WTC11 (cell line): Measurements from ENCODE around the gene PHLPP1. TPM values are rescaled to one million over a fixed set of nuclear protein-coding genes. Genes with fewer than 3 reads are reported as not detected.

Experiments used
- CBFB ChIP-seq: sonication (generic); formaldehyde crosslinking; IDR thresholded peaks from 2 replicates; pipeline ENCODE4 v1.8.1; 2022; ENCODE audit warnings: mild to moderate bottlenecking, low read depth, missing genetic modification reagents
- EMX1 ChIP-seq: fragments of 250-450 bp; sonication (Bioruptor Pico); IDR thresholded peaks from 2 replicates; pipeline ENCODE4 v1.8.0; 2021; ENCODE audit warnings: mild to moderate bottlenecking
- ETV6 ChIP-seq: sonication (generic); formaldehyde crosslinking; IDR thresholded peaks from 2 replicates; pipeline ENCODE4 v1.8.1; 2022; ENCODE audit warnings: mild to moderate bottlenecking, missing genetic modification reagents
- GRHL2 ChIP-seq: fragments of 250-450 bp; sonication (Bioruptor Pico); IDR thresholded peaks from 2 replicates; pipeline ENCODE4 v1.8.0; 2022; ENCODE audit warnings: mild to moderate bottlenecking, moderate library complexity; ENCODE audit not compliant: insufficient replicate concordance, severe bottlenecking
- KAT7 ChIP-seq: sonication (generic); formaldehyde crosslinking; IDR thresholded peaks from 2 replicates; pipeline ENCODE4 v1.8.1; 2023; ENCODE audit warnings: missing genetic modification reagents, mild to moderate bottlenecking, borderline replicate concordance
- MYBL2 ChIP-seq: sonication (generic); formaldehyde crosslinking; IDR thresholded peaks from 2 replicates; pipeline ENCODE4 v1.8.1; 2023; ENCODE audit warnings: mild to moderate bottlenecking, moderate library complexity, missing genetic modification reagents
- NFE2L1 ChIP-seq: sonication (generic); formaldehyde crosslinking; IDR thresholded peaks from 2 replicates; pipeline ENCODE4 v1.8.1; 2023; ENCODE audit warnings: missing genetic modification reagents
- NFYB ChIP-seq: sonication (generic); formaldehyde crosslinking; conservative IDR thresholded peaks from 2 replicates; pipeline ENCODE4 v1.8.0; 2022; ENCODE audit warnings: low read depth, missing genetic modification reagents
- SMAD4 ChIP-seq: sonication (generic); formaldehyde crosslinking; IDR thresholded peaks from 2 replicates; pipeline ENCODE4 v1.8.0; 2022; ENCODE audit warnings: mild to moderate bottlenecking, missing genetic modification reagents
- SOX15 ChIP-seq: fragments of 250-450 bp; sonication (Bioruptor Pico); IDR thresholded peaks from 2 replicates; pipeline ENCODE4 v1.9.0; 2021; ENCODE audit warnings: mild to moderate bottlenecking
- SP1 ChIP-seq: sonication (generic); formaldehyde crosslinking; conservative IDR thresholded peaks from 2 replicates; pipeline ENCODE4 v1.8.1; 2022; ENCODE audit warnings: missing genetic modification reagents
- TEAD1 ChIP-seq: sonication (generic); formaldehyde crosslinking; IDR thresholded peaks from 2 replicates; pipeline ENCODE4 v1.8.0; 2022; ENCODE audit warnings: mild to moderate bottlenecking, missing genetic modification reagents
- ZBTB21 ChIP-seq: sonication (generic); formaldehyde crosslinking; IDR thresholded peaks from 2 replicates; pipeline ENCODE4 v1.8.1; 2023; ENCODE audit warnings: mild to moderate bottlenecking, missing genetic modification reagents, borderline replicate concordance
- ZNF138 ChIP-seq: sonication (generic); formaldehyde crosslinking; conservative IDR thresholded peaks from 2 replicates; pipeline ENCODE4 v1.8.1; 2022; ENCODE audit warnings: mild to moderate bottlenecking, moderate library complexity, missing genetic modification reagents
- ZNF219 ChIP-seq: sonication (generic); formaldehyde crosslinking; IDR thresholded peaks from 2 replicates; pipeline ENCODE4 v1.8.0; 2023; ENCODE audit warnings: missing genetic modification reagents, mild to moderate bottlenecking, borderline replicate concordance
- ZNF232 ChIP-seq: sonication (generic); formaldehyde crosslinking; IDR thresholded peaks from 2 replicates; pipeline ENCODE4 v1.8.0; 2022; ENCODE audit warnings: mild to moderate bottlenecking, missing genetic modification reagents
- ZNF263 ChIP-seq: sonication (generic); formaldehyde crosslinking; IDR thresholded peaks from 2 replicates; pipeline ENCODE4 v1.8.1; 2022; ENCODE audit warnings: low read depth, mild to moderate bottlenecking, moderate library complexity, missing genetic modification reagents
- ZNF317 ChIP-seq: sonication (generic); formaldehyde crosslinking; IDR thresholded peaks from 2 replicates; pipeline ENCODE4 v1.8.1; 2023; ENCODE audit warnings: low read depth, mild to moderate bottlenecking, moderate library complexity, missing genetic modification reagents, borderline replicate concordance
- ZNF396 ChIP-seq: fragments of 250-450 bp; sonication (Bioruptor Pico); IDR thresholded peaks from 2 replicates; pipeline ENCODE4 v1.8.0; 2021; ENCODE audit warnings: mild to moderate bottlenecking, moderate library complexity, borderline replicate concordance
- ZNF671 ChIP-seq: fragments of 250-450 bp; sonication (Bioruptor Pico); IDR thresholded peaks from 2 replicates; pipeline ENCODE4 v1.8.0; 2021; ENCODE audit warnings: mild to moderate bottlenecking
- total RNA-seq: library from RNA; stranded (reverse); gene quantifications from 3 replicates; pipeline ENCODE4 v1.2.3, GENCODE V29; 2021
- TF ChIP-seq, protein P1 (sequence below): sonication (generic); formaldehyde crosslinking; IDR thresholded peaks from 2 replicates; pipeline ENCODE4 v1.8.0; 2022; ENCODE audit warnings: mild to moderate bottlenecking, missing genetic modification reagents
- TF ChIP-seq, protein P2 (sequence below): sonication (generic); formaldehyde crosslinking; IDR thresholded peaks from 2 replicates; pipeline ENCODE4 v1.8.0; 2022; ENCODE audit warnings: missing genetic modification reagents
- TF ChIP-seq, protein P3 (sequence below): sonication (generic); formaldehyde crosslinking; IDR thresholded peaks from 2 replicates; pipeline ENCODE4 v1.8.1; 2023; ENCODE audit warnings: mild to moderate bottlenecking, missing genetic modification reagents
- TF ChIP-seq, protein P4 (sequence below): fragments of 250-450 bp; sonication (Bioruptor Pico); IDR thresholded peaks from 2 replicates; pipeline ENCODE4 v1.9.0; 2021; ENCODE audit warnings: moderate library complexity, mild to moderate bottlenecking, inconsistent platforms, borderline replicate concordance
- TF ChIP-seq, protein P5 (sequence below): sonication (generic); formaldehyde crosslinking; IDR thresholded peaks from 2 replicates; pipeline ENCODE4 v1.8.1; 2022; ENCODE audit warnings: mild to moderate bottlenecking, missing genetic modification reagents, moderate library complexity, borderline replicate concordance
- TF ChIP-seq, protein P6 (sequence below): sonication (generic); formaldehyde crosslinking; IDR thresholded peaks from 2 replicates; pipeline ENCODE4 v1.8.1; 2023; ENCODE audit warnings: mild to moderate bottlenecking, missing genetic modification reagents
- TF ChIP-seq, protein P7 (sequence below): fragments of 250-450 bp; sonication (Bioruptor Pico); IDR thresholded peaks from 2 replicates; pipeline ENCODE4 v1.9.0; 2021; ENCODE audit warnings: mild to moderate bottlenecking
- TF ChIP-seq, protein P8 (sequence below): fragments of 250-450 bp; sonication (Bioruptor Pico); IDR thresholded peaks from 2 replicates; pipeline ENCODE4 v1.8.0; 2021; ENCODE audit warnings: mild to moderate bottlenecking

The PHLPP1 gene
- total RNA-seq, 1 experiment from 2014 or later: 52.0 TPM

DNA sequence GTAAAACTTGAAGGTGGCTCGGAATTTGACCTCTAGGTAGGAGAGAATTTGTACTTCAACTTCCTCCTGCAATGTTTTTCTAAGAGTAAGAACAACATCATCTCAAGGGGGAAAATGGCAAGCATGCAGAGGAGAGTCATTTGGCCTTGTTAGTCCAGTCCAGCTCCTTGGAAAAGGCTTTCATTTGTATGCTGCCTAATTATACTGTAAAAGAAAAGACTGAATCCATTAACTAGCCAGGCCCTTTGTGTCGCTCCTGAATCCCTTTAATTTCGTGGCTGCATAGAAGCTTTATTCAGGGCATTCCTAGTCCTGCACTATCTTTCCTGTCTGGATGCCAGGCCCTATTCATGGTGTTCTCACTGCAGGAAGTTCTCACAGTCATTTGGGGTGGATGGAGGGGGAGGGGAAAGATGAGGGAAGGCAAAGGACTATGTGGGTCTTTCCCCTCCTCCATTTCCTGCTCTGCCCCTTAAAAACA is 36.0 kb downstream of the PHLPP1 start (continued):
- TF ChIP-seq, protein P1, sequence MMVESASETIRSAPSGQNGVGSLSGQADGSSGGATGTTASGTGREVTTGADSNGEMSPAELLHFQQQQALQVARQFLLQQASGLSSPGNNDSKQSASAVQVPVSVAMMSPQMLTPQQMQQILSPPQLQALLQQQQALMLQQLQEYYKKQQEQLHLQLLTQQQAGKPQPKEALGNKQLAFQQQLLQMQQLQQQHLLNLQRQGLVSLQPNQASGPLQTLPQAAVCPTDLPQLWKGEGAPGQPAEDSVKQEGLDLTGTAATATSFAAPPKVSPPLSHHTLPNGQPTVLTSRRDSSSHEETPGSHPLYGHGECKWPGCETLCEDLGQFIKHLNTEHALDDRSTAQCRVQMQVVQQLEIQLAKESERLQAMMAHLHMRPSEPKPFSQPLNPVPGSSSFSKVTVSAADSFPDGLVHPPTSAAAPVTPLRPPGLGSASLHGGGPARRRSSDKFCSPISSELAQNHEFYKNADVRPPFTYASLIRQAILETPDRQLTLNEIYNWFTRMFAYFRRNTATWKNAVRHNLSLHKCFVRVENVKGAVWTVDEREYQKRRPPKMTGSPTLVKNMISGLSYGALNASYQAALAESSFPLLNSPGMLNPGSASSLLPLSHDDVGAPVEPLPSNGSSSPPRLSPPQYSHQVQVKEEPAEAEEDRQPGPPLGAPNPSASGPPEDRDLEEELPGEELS (CRISPR knock-in tag): peak; percentile 80; the same call in 1 of the 2 replicates
- no peak for TF ChIP-seq SMAD4 (CRISPR knock-in tag)
- TF ChIP-seq, protein P2, sequence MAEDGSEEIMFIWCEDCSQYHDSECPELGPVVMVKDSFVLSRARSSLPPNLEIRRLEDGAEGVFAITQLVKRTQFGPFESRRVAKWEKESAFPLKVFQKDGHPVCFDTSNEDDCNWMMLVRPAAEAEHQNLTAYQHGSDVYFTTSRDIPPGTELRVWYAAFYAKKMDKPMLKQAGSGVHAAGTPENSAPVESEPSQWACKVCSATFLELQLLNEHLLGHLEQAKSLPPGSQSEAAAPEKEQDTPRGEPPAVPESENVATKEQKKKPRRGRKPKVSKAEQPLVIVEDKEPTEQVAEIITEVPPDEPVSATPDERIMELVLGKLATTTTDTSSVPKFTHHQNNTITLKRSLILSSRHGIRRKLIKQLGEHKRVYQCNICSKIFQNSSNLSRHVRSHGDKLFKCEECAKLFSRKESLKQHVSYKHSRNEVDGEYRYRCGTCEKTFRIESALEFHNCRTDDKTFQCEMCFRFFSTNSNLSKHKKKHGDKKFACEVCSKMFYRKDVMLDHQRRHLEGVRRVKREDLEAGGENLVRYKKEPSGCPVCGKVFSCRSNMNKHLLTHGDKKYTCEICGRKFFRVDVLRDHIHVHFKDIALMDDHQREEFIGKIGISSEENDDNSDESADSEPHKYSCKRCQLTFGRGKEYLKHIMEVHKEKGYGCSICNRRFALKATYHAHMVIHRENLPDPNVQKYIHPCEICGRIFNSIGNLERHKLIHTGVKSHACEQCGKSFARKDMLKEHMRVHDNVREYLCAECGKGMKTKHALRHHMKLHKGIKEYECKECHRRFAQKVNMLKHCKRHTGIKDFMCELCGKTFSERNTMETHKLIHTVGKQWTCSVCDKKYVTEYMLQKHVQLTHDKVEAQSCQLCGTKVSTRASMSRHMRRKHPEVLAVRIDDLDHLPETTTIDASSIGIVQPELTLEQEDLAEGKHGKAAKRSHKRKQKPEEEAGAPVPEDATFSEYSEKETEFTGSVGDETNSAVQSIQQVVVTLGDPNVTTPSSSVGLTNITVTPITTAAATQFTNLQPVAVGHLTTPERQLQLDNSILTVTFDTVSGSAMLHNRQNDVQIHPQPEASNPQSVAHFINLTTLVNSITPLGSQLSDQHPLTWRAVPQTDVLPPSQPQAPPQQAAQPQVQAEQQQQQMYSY (CRISPR knock-in tag): no peak
- peak; percentile 87 for TF ChIP-seq ETV6
- 0 out of 2 replicates have a peak, but pooled peaks have one; percentile 42 for TF ChIP-seq NFE2L1 (CRISPR knock-in tag)
- TF ChIP-seq NFYB (CRISPR knock-in tag): no peak
- no peak for TF ChIP-seq ZNF671 (CRISPR knock-in tag)
- TF ChIP-seq, protein P3, sequence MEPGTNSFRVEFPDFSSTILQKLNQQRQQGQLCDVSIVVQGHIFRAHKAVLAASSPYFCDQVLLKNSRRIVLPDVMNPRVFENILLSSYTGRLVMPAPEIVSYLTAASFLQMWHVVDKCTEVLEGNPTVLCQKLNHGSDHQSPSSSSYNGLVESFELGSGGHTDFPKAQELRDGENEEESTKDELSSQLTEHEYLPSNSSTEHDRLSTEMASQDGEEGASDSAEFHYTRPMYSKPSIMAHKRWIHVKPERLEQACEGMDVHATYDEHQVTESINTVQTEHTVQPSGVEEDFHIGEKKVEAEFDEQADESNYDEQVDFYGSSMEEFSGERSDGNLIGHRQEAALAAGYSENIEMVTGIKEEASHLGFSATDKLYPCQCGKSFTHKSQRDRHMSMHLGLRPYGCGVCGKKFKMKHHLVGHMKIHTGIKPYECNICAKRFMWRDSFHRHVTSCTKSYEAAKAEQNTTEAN (CRISPR knock-in tag): 0 out of 2 replicates have a peak, but pooled peaks have one; percentile 13
- TF ChIP-seq ZNF138 (CRISPR knock-in tag): no peak
- TF ChIP-seq, protein P4, sequence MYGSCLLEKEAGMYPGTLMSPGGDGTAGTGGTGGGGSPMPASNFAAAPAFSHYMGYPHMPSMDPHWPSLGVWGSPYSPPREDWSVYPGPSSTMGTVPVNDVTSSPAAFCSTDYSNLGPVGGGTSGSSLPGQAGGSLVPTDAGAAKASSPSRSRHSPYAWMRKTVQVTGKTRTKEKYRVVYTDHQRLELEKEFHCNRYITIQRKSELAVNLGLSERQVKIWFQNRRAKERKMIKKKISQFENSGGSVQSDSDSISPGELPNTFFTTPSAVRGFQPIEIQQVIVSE (CRISPR knock-in tag): no peak
- TF ChIP-seq ZNF263 (CRISPR knock-in tag): no peak
- no peak for TF ChIP-seq ZNF317
- no peak for TF ChIP-seq GRHL2
- TF ChIP-seq ZBTB21: 0 out of 2 replicates have a peak, but pooled peaks have one; percentile 40
- no peak for TF ChIP-seq MYBL2 (CRISPR knock-in tag)
- no peak for TF ChIP-seq EMX1 (CRISPR knock-in tag)
- no peak for TF ChIP-seq ZNF396 (CRISPR knock-in tag)
- TF ChIP-seq, protein P5, sequence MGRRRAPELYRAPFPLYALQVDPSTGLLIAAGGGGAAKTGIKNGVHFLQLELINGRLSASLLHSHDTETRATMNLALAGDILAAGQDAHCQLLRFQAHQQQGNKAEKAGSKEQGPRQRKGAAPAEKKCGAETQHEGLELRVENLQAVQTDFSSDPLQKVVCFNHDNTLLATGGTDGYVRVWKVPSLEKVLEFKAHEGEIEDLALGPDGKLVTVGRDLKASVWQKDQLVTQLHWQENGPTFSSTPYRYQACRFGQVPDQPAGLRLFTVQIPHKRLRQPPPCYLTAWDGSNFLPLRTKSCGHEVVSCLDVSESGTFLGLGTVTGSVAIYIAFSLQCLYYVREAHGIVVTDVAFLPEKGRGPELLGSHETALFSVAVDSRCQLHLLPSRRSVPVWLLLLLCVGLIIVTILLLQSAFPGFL: no peak
- TF ChIP-seq, protein P6, sequence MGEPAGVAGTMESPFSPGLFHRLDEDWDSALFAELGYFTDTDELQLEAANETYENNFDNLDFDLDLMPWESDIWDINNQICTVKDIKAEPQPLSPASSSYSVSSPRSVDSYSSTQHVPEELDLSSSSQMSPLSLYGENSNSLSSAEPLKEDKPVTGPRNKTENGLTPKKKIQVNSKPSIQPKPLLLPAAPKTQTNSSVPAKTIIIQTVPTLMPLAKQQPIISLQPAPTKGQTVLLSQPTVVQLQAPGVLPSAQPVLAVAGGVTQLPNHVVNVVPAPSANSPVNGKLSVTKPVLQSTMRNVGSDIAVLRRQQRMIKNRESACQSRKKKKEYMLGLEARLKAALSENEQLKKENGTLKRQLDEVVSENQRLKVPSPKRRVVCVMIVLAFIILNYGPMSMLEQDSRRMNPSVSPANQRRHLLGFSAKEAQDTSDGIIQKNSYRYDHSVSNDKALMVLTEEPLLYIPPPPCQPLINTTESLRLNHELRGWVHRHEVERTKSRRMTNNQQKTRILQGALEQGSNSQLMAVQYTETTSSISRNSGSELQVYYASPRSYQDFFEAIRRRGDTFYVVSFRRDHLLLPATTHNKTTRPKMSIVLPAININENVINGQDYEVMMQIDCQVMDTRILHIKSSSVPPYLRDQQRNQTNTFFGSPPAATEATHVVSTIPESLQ (CRISPR knock-in tag): no peak
- TF ChIP-seq ZNF232: no peak
- TF ChIP-seq ZNF219: no peak
- TF ChIP-seq, protein P7, sequence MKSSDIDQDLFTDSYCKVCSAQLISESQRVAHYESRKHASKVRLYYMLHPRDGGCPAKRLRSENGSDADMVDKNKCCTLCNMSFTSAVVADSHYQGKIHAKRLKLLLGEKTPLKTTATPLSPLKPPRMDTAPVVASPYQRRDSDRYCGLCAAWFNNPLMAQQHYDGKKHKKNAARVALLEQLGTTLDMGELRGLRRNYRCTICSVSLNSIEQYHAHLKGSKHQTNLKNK (CRISPR knock-in tag): no peak
- peak; percentile 89; the same call in 1 of the 2 replicates for TF ChIP-seq TEAD1 (CRISPR knock-in tag)
- TF ChIP-seq CBFB: no peak
- TF ChIP-seq, protein P8, sequence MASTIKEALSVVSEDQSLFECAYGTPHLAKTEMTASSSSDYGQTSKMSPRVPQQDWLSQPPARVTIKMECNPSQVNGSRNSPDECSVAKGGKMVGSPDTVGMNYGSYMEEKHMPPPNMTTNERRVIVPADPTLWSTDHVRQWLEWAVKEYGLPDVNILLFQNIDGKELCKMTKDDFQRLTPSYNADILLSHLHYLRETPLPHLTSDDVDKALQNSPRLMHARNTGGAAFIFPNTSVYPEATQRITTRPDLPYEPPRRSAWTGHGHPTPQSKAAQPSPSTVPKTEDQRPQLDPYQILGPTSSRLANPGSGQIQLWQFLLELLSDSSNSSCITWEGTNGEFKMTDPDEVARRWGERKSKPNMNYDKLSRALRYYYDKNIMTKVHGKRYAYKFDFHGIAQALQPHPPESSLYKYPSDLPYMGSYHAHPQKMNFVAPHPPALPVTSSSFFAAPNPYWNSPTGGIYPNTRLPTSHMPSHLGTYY: no peak
- TF ChIP-seq SP1 (CRISPR knock-in tag): no peak; the same call in 1 of the 2 replicates
- no peak for TF ChIP-seq KAT7
- no peak for TF ChIP-seq SOX15 (CRISPR knock-in tag)
